K562 (cell line): ENCODE results near the gene AKNA. TPM values are rescaled to one million over a fixed set of nuclear protein-coding genes. Genes with fewer than 3 reads are reported as not detected.

Experiments
- NONO ChIP-seq, 2 experiments: fragments of 200-400 bp in 1 of 2; fragments of 450-650 bp in 1 of 2; formaldehyde crosslinking in 1 of 2; IDR thresholded peaks; 2 replicates each; pipeline ENCODE4 v1.6.1; 2017; ENCODE audit warnings: low read depth in 2 of 2, mild to moderate bottlenecking in 2 of 2, moderate library complexity in 2 of 2, low read length in 1 of 2
- REST ChIP-seq, 2 experiments: fragments of 450-650 bp; formaldehyde crosslinking in 1 of 2; IDR thresholded peaks; 2 replicates each; pipeline versions ENCODE4 v1.4.0 to v1.6.1; 2014 to 2020; ENCODE audit warnings: mild to moderate bottlenecking in 2 of 2, borderline replicate concordance in 1 of 2, low read depth in 1 of 2
- ZNF75A ChIP-seq: fragments of 450-650 bp; formaldehyde crosslinking; IDR thresholded peaks from 2 replicates; pipeline ENCODE4 v1.4.0; 2020; ENCODE audit warnings: mild to moderate bottlenecking
- polyA plus RNA-seq, 8 experiments: library from polyadenylated mRNA; depleted of rRNA in 4 of 8; stranded (reverse) in 5 of 8; unstranded in 3 of 8; fragments of >200 nt; fragmentation: Nextera tagmentation in 2 of 8; fragmentation: Illumina TruSeq in 1 of 8; extraction: Ambion mirVana in 2 of 8; extraction: Trizol in 1 of 8; gene quantifications; 2 replicates each; pipeline versions ENCODE4 v1.2.1 to v1.2.3, GENCODE V29; 2011 to 2014; ENCODE audit warnings: inconsistent platforms in 1 of 8, missing spikeins in 1 of 8
- total RNA-seq, 7 experiments: library from RNA; depleted of rRNA in 6 of 7; stranded (reverse); fragments of >200 nt in 6 of 7; fragmentation: Illumina TruSeq in 2 of 7; extraction: Trizol in 2 of 7; gene quantifications; 2 replicates each; pipeline versions ENCODE4 v1.2.1 to v1.2.3, GENCODE V29; 2011 to 2021; ENCODE audit warnings: low replicate concordance in 1 of 7

AKNA gene
- total and polyA plus RNA-seq, 9 of the 15 experiments (the other 6 are each of a cell fraction or from before 2014, with no cell fraction given) = 0.29 to 20.5 (median 3.9) TPM

GRCh38 chr9:114287763-114288192 is 100.0 kb downstream of the AKNA start (continued):
- TF ChIP-seq REST (IDR thresholded peaks at IDR 0.05; ENCODE audit: borderline replicate concordance) = no peak
- TF ChIP-seq REST (CRISPR knock-in tag; IDR thresholded peaks at IDR 0.05; ENCODE audit: low read depth) = no peak
- no peak for TF ChIP-seq NONO (IDR thresholded peaks at IDR 0.05; ENCODE audit: low read depth in 2 of 2, low read length in 1 of 2)
- no peak for TF ChIP-seq ZNF75A (CRISPR knock-in tag)
